Left lung (tissue), 10 donors: Measurements from ENCODE around the gene NFKBIE. TPM values are rescaled to one million over a fixed set of nuclear protein-coding genes. Genes with fewer than 3 reads are reported as not detected.

Experiments used
- ATAC-seq: fragments of 200-7000 bp; cut with Tn5 transposase; one replicate; pipeline ENCODE4 v1.9.1; 2020; ENCODE audit warnings: moderate library complexity
- DNase-seq, 4 donors: peaks; one replicate each; pipeline ENCODE4 v3.0.0-alpha.2; 2013 to 2020
- H3K27ac ChIP-seq, 2 donors: fragments of 200-600 bp; sonication (generic) in 1 of 2; one replicate each; pipeline versions ENCODE4 v1.5.0 to v1.8.0; 2020 to 2021
- H3K27me3 ChIP-seq, 2 donors: fragments of 200-600 bp; sonication (generic) in 1 of 2; one replicate each; pipeline versions ENCODE4 v1.5.0 to v1.8.0; 2020 to 2021
- H3K36me3 ChIP-seq, 2 donors: fragments of 200-600 bp; sonication (generic) in 1 of 2; one replicate each; pipeline versions ENCODE4 v1.5.0 to v1.8.0; 2020 to 2021
- H3K4me1 ChIP-seq, 2 donors: fragments of 200-600 bp; one replicate each; pipeline ENCODE4 v1.8.0; 2021
- H3K4me3 ChIP-seq, 2 donors: fragments of 200-600 bp; sonication (generic) in 1 of 2; one replicate each; pipeline versions ENCODE4 v1.5.0 to v1.8.0; 2020 to 2021; ENCODE audit warnings: mild to moderate bottlenecking in 1 of 2
- H3K9me3 ChIP-seq, 2 donors: fragments of 200-600 bp; sonication (generic) in 1 of 2; one replicate each; pipeline versions ENCODE4 v1.5.0 to v1.8.0; 2020 to 2021
- intact Hi-C, 2 donors: fragments of 100-400 bp; cut with DNase I; formaldehyde crosslinking; loops; one replicate each; pipeline versions ENCODE4 v1.11.2 to v1.14.2; 2022
- polyA plus RNA-seq, 6 donors: library from polyadenylated mRNA; unstranded; fragments of 120-200 nt; gene quantifications; one replicate each; pipeline ENCODE4 v1.2.1, GENCODE V29; 2013; ENCODE audit not compliant: insufficient read length in 6 of 6
- total RNA-seq, 2 donors: library from RNA; stranded (reverse); fragmentation: NEBNext Ultra II Directional; extraction: Animal tissue kit (Norgen Biotek cat#: 25700); gene quantifications; one replicate each; pipeline ENCODE4 v1.2.1, GENCODE V29; 2021
- TF ChIP-seq, protein P1 (sequence below), 2 donors: fragments of 200-600 bp; sonication (generic) in 1 of 2; IDR thresholded peaks; one replicate each; pipeline versions ENCODE4 v1.5.0 to v1.8.0; 2021; ENCODE audit warnings: antibody characterized with exemption in 2 of 2
- donor health status: DM: no; HTN: yes; CAD: no.
- donor health status: DM: no; HTN: no; CAD: no.

Gene NFKBIE
- total and polyA plus RNA-seq, 8 donors = 7.5 to 19.3 (median 8.9) TPM

DNA sequence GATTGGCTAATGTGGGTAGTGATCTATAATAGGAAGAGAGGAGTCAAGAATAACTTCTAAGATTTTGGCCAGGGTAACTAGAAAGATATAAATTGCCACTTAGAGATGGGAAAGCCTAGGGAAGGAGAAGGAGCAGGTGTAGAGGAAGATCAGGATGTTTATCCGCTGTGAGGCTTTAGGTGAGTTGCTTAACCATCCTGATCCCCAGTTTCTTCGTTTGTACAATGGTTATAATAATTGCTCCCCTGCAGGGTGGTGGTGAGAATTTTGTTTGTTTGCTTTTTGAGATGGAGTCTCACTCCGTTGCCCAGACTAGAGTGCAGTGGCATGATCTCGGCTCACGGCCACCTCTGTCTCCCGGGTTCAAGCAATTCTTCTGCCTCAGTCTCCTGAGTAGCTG lies 51.0 kb downstream of the NFKBIE start:
- no peaks in the 10 kb centered on the region for H3K9me3 ChIP-seq
- intact Hi-C loops = no loop called here
- H3K27me3 ChIP-seq = no peaks in the 10 kb centered on the region
- H3K36me3 ChIP-seq = no peaks in the 10 kb centered on the region
- TF ChIP-seq, protein P1, sequence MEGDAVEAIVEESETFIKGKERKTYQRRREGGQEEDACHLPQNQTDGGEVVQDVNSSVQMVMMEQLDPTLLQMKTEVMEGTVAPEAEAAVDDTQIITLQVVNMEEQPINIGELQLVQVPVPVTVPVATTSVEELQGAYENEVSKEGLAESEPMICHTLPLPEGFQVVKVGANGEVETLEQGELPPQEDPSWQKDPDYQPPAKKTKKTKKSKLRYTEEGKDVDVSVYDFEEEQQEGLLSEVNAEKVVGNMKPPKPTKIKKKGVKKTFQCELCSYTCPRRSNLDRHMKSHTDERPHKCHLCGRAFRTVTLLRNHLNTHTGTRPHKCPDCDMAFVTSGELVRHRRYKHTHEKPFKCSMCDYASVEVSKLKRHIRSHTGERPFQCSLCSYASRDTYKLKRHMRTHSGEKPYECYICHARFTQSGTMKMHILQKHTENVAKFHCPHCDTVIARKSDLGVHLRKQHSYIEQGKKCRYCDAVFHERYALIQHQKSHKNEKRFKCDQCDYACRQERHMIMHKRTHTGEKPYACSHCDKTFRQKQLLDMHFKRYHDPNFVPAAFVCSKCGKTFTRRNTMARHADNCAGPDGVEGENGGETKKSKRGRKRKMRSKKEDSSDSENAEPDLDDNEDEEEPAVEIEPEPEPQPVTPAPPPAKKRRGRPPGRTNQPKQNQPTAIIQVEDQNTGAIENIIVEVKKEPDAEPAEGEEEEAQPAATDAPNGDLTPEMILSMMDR (IDR thresholded peaks at IDR 0.05) = no peak
- no peak overlapping the region for H3K27ac ChIP-seq
- DNase-seq (no peak), ATAC-seq (no peak)
- H3K4me1 ChIP-seq = peaks cover 11 to 18% of the 10 kb centered on the region in 2 donors
- H3K4me3 ChIP-seq = no peak overlapping the region

- H3K4me1 ChIP-seq = no peaks in the 10 kb centered on the region
- intact Hi-C loops = no loop called here
- H3K4me3 ChIP-seq = no peak overlapping the region
- H3K27me3 ChIP-seq = no peaks in the 10 kb centered on the region
- DNase-seq (no peak), ATAC-seq (no peak)
- TF ChIP-seq, protein P1 (IDR thresholded peaks at IDR 0.05) = no peak
- no peaks in the 10 kb centered on the region for H3K9me3 ChIP-seq
- no peak overlapping the region for H3K27ac ChIP-seq
- no peaks in the 10 kb centered on the region for H3K36me3 ChIP-seq
These were observed 54.1 kb downstream of the NFKBIE start for GRCh38 chr6:44211284-44211683.

Other genes starting within 250 kb of the NFKBIE start
- gene MRPL14, start 138.1 kb downstream of the NFKBIE start, total RNA-seq = 100 to 1,000 TPM in 1 of 2 donors, 10 to 100 TPM in 1; 85.5 to 100 TPM
- gene MRPL14, start 138.1 kb downstream of the NFKBIE start, polyA plus RNA-seq = 10 to 100 TPM; 29.8 to 41.4 (median 36.2) TPM
- gene TMEM63B, start 138.0 kb downstream of the NFKBIE start, total RNA-seq = 100 to 1,000 TPM in 1 of 2 donors, 10 to 100 TPM in 1; 79.9 to 186 TPM
- gene TMEM63B, start 138.0 kb downstream of the NFKBIE start, polyA plus RNA-seq = 10 to 100 TPM; 29.8 to 36.4 (median 31.7) TPM
- gene CAPN11, start 106.7 kb downstream of the NFKBIE start, total RNA-seq = under 1 TPM; 0.23 to 0.29 TPM
- under 1 TPM in 5 of 6 donors, not detected in 1; 0.10 to 0.28 (median 0.16) TPM for gene CAPN11, start 106.7 kb downstream of the NFKBIE start, polyA plus RNA-seq
- gene MYMX, start 48.6 kb downstream of the NFKBIE start, total RNA-seq = under 1 TPM in 1 of 2 donors, not detected in 1; 0.34 TPM
- gene MYMX, start 48.6 kb downstream of the NFKBIE start, polyA plus RNA-seq = under 1 TPM in 5 of 6 donors, not detected in 1; 0.21 to 0.79 (median 0.32) TPM
- gene SLC29A1, start 42.0 kb downstream of the NFKBIE start, total RNA-seq = 10 to 100 TPM; 46.8 to 48.2 TPM
- 10 to 100 TPM; 22.4 to 31.9 (median 26.6) TPM for gene SLC29A1, start 42.0 kb downstream of the NFKBIE start, polyA plus RNA-seq
- gene HSP90AB1, start 18.4 kb downstream of the NFKBIE start, total RNA-seq = 100 to 1,000 TPM; 726 to 810 TPM
- 1,000 to 10,000 TPM; 1,163 to 1,444 (median 1,283) TPM for gene HSP90AB1, start 18.4 kb downstream of the NFKBIE start, polyA plus RNA-seq
- gene SLC35B2, start 8.0 kb downstream of the NFKBIE start, total RNA-seq = 10 to 100 TPM; 43.7 to 50.0 TPM
- gene SLC35B2, start 8.0 kb downstream of the NFKBIE start, polyA plus RNA-seq = 10 to 100 TPM; 38.7 to 50.3 (median 43.0) TPM
- gene TMEM151B, start 4.9 kb upstream of the NFKBIE start, total RNA-seq = not detected
- 1 to 10 TPM in 1 of 6 donors, under 1 TPM in 5; 0.70 to 1.2 (median 0.87) TPM for gene TMEM151B, start 4.9 kb upstream of the NFKBIE start, polyA plus RNA-seq
- gene AARS2, start 47.8 kb upstream of the NFKBIE start, total RNA-seq = 10 to 100 TPM; 10.8 to 13.5 TPM
- gene AARS2, start 47.8 kb upstream of the NFKBIE start, polyA plus RNA-seq = 10 to 100 TPM; 15.8 to 18.8 (median 16.7) TPM
- gene SPATS1, start 77.1 kb upstream of the NFKBIE start, total RNA-seq = under 1 TPM in 1 of 2 donors, not detected in 1; 0.45 TPM
- gene SPATS1, start 77.1 kb upstream of the NFKBIE start, polyA plus RNA-seq = 1 to 10 TPM in 1 of 6 donors, under 1 TPM in 4, not detected in 1; 0.31 to 1.2 (median 0.38) TPM
- gene CDC5L, start 122.2 kb upstream of the NFKBIE start, total RNA-seq = 10 to 100 TPM; 16.5 to 17.3 TPM
- 10 to 100 TPM; 34.6 to 38.0 (median 36.7) TPM for gene CDC5L, start 122.2 kb upstream of the NFKBIE start, polyA plus RNA-seq